ENCODE results near the gene PCNX4. TPM values are rescaled to one million over a fixed set of nuclear protein-coding genes. Genes with fewer than 3 reads are reported as not detected.

Gene PCNX4
- total RNA-seq, 2 experiments from 2014 or later, result 27.0 to 27.6 TPM

GRCh38 chr14:60206837-60207533, 115.3 kb downstream of the PCNX4 start:
- CTCF ChIA-PET, result no interaction called here
- Mint-ChIP-seq H3K27ac (peak overlapping the region; percentile 38), H3K4me3 (no peak overlapping the region), H3K4me1 (peaks cover 20% of the 10 kb centered on the region), H3K9me3 (ENCODE audit: low read depth) (no peaks in the 10 kb centered on the region), H3K27me3 (peaks cover 28% of the 10 kb centered on the region), H3K36me3 (ENCODE audit: low read depth) (no peaks in the 10 kb centered on the region)
- intact Hi-C loops (cut with DNase I, micrococcal nuclease), result loop anchor here in 1 of 2 experiments (5.0 kb wide), 1 partner anchor 125 kb away; no protein-coding TSS in a partner anchor
- ATAC-seq (peak; percentile 52), DNase-seq (no peak)
- POLR2A ChIA-PET, result interaction anchor here (0.6 to 2.4 kb wide), 3 partner anchors 42 to 359 kb away, joined by 3 to 7 read pairs (median 3); partner anchors contain the start of gene PPM1A

- ChIA-PET POLR2A (interaction anchor here (0.6 kb wide), 1 partner anchor 38 kb away, joined by 6 read pairs; no protein-coding TSS in a partner anchor), CTCF (interaction anchor here (0.6 kb wide), 1 partner anchor 12 kb away, joined by 3 read pairs; no protein-coding TSS in a partner anchor)
- no peak for DNase-seq
- Mint-ChIP-seq H3K4me1 (peaks cover 11% of the 10 kb centered on the region), H3K27me3 (peaks cover 21% of the 10 kb centered on the region), H3K27ac (no peak overlapping the region), H3K36me3 (ENCODE audit: low read depth) (no peaks in the 10 kb centered on the region), H3K9me3 (ENCODE audit: low read depth) (no peaks in the 10 kb centered on the region), H3K4me3 (no peak overlapping the region)
- intact Hi-C loops (cut with DNase I, micrococcal nuclease), result no loop called here
- no peak for ATAC-seq
Observed at GRCh38 chr14:60210703-60211102, 119.0 kb downstream of the PCNX4 start.

GRCh38 chr14:60211153-60211552, 119.4 kb downstream of the PCNX4 start:
- POLR2A ChIA-PET, result interaction anchor here (0.6 kb wide), 1 partner anchor 37 kb away, joined by 6 read pairs; no protein-coding TSS in a partner anchor
- H3K27ac Mint-ChIP-seq, result no peak overlapping the region
- no peak overlapping the region for H3K4me3 Mint-ChIP-seq
- intact Hi-C loops (cut with DNase I, micrococcal nuclease), result no loop called here
- CTCF ChIA-PET, result interaction anchor here (0.6 kb wide), 1 partner anchor 11 kb away, joined by 3 read pairs; no protein-coding TSS in a partner anchor
- peaks cover 19% of the 10 kb centered on the region for H3K27me3 Mint-ChIP-seq
- peaks cover 7% of the 10 kb centered on the region for H3K4me1 Mint-ChIP-seq
- H3K9me3 Mint-ChIP-seq (ENCODE audit: low read depth), result no peaks in the 10 kb centered on the region
- H3K36me3 Mint-ChIP-seq (ENCODE audit: low read depth), result no peaks in the 10 kb centered on the region
- no peak for ATAC-seq
- DNase-seq, result no peak

GRCh38 chr14:60212503-60213371, 121.0 kb downstream of the PCNX4 start:
- POLR2A ChIA-PET, result interaction anchor here (1.2 kb wide), 1 partner anchor 36 kb away, joined by 5 read pairs; the partner anchor contains the start of gene PPM1A

GRCh38 chr14:60214003-60214402, 122.3 kb downstream of the PCNX4 start:
- DNase-seq, result no peak
- POLR2A ChIA-PET, result no interaction called here
- Mint-ChIP-seq H3K4me3 (no peak overlapping the region), H3K27me3 (peaks cover 6% of the 10 kb centered on the region), H3K27ac (no peak overlapping the region), H3K9me3 (ENCODE audit: low read depth) (no peaks in the 10 kb centered on the region), H3K36me3 (ENCODE audit: low read depth) (no peaks in the 10 kb centered on the region), H3K4me1 (no peaks in the 10 kb centered on the region)
- ATAC-seq, result no peak
- intact Hi-C loops (cut with DNase I, micrococcal nuclease), result no loop called here
- CTCF ChIA-PET, result no interaction called here

More at GRCh38 chr14:60212503-60213371, 121.0 kb downstream of the PCNX4 start:
- H3K36me3 Mint-ChIP-seq (ENCODE audit: low read depth), result no peaks in the 10 kb centered on the region
- CTCF ChIA-PET, result interaction anchor here (0.6 to 1.4 kb wide), 2 partner anchors 22 to 249 kb away, joined by 3 read pairs; no protein-coding TSS in a partner anchor
- no peak overlapping the region for H3K27ac Mint-ChIP-seq
- peaks cover 9% of the 10 kb centered on the region for H3K27me3 Mint-ChIP-seq
- ATAC-seq (no peak), DNase-seq (no peak)
- H3K9me3 Mint-ChIP-seq (ENCODE audit: low read depth), result no peaks in the 10 kb centered on the region
- no peaks in the 10 kb centered on the region for H3K4me1 Mint-ChIP-seq
- H3K4me3 Mint-ChIP-seq, result no peak overlapping the region
- intact Hi-C loops (cut with DNase I, micrococcal nuclease), result no loop called here

- intact Hi-C loops (cut with DNase I, micrococcal nuclease), result no loop called here
- ATAC-seq (no peak), DNase-seq (no peak)
- no peaks in the 10 kb centered on the region for H3K36me3 Mint-ChIP-seq (ENCODE audit: low read depth)
- H3K9me3 Mint-ChIP-seq (ENCODE audit: low read depth), result no peaks in the 10 kb centered on the region
- H3K4me3 Mint-ChIP-seq, result no peak overlapping the region
- ChIA-PET POLR2A (no interaction called here), CTCF (interaction anchor here (1.5 kb wide), 1 partner anchor 33 kb away, joined by 3 read pairs; no protein-coding TSS in a partner anchor)
- H3K4me1 Mint-ChIP-seq, result no peaks in the 10 kb centered on the region
- H3K27ac Mint-ChIP-seq, result no peak overlapping the region
- H3K27me3 Mint-ChIP-seq, result no peaks in the 10 kb centered on the region
Observed at GRCh38 chr14:60214415-60215126, 122.8 kb downstream of the PCNX4 start.

GRCh38 chr14:60215127-60215444, 123.4 kb downstream of the PCNX4 start:
- H3K9me3 Mint-ChIP-seq (ENCODE audit: low read depth), result no peaks in the 10 kb centered on the region
- H3K27ac Mint-ChIP-seq, result no peak overlapping the region
- no peaks in the 10 kb centered on the region for H3K27me3 Mint-ChIP-seq
- intact Hi-C loops (cut with DNase I, micrococcal nuclease), result no loop called here
- no peaks in the 10 kb centered on the region for H3K36me3 Mint-ChIP-seq (ENCODE audit: low read depth)
- H3K4me3 Mint-ChIP-seq, result no peak overlapping the region
- ATAC-seq, result no peak
- no peak for DNase-seq
- CTCF ChIA-PET, result interaction anchor here (1.5 kb wide), 1 partner anchor 32 kb away, joined by 3 read pairs; no protein-coding TSS in a partner anchor
- POLR2A ChIA-PET, result no interaction called here
- H3K4me1 Mint-ChIP-seq, result peaks cover under 1% of the 10 kb centered on the region

- no peak for DNase-seq
- no peak overlapping the region for H3K27ac Mint-ChIP-seq
- no peak for ATAC-seq
- H3K36me3 Mint-ChIP-seq (ENCODE audit: low read depth), result no peaks in the 10 kb centered on the region
- intact Hi-C loops (cut with DNase I, micrococcal nuclease), result no loop called here
- H3K27me3 Mint-ChIP-seq, result no peaks in the 10 kb centered on the region
- ChIA-PET CTCF (interaction anchor here (0.8 to 1.5 kb wide), 2 partner anchors 9 to 32 kb away, joined by 3 to 5 read pairs; no protein-coding TSS in a partner anchor), POLR2A (no interaction called here)
- no peaks in the 10 kb centered on the region for H3K9me3 Mint-ChIP-seq (ENCODE audit: low read depth)
- no peak overlapping the region for H3K4me3 Mint-ChIP-seq
- peaks cover 6% of the 10 kb centered on the region for H3K4me1 Mint-ChIP-seq
Observed at GRCh38 chr14:60215520-60216420, 124.0 kb downstream of the PCNX4 start.

GRCh38 chr14:60217713-60218112, 126.0 kb downstream of the PCNX4 start:
- intact Hi-C loops (cut with DNase I, micrococcal nuclease), result no loop called here
- peaks cover 6% of the 10 kb centered on the region for H3K4me1 Mint-ChIP-seq
- no peaks in the 10 kb centered on the region for H3K9me3 Mint-ChIP-seq (ENCODE audit: low read depth)
- H3K4me3 Mint-ChIP-seq, result no peak overlapping the region
- POLR2A ChIA-PET, result interaction anchor here (0.5 kb wide), 1 partner anchor 172 kb away, joined by 6 read pairs; no protein-coding TSS in a partner anchor
- H3K27me3 Mint-ChIP-seq, result no peaks in the 10 kb centered on the region
- H3K36me3 Mint-ChIP-seq (ENCODE audit: low read depth), result no peaks in the 10 kb centered on the region
- ATAC-seq (no peak), DNase-seq (no peak)
- CTCF ChIA-PET, result no interaction called here
- H3K27ac Mint-ChIP-seq, result no peak overlapping the region

Data from activated CD4-positive, alpha-beta T cell treated with anti-CD3 and anti-CD28 coated beads for 36 hours (primary cell).